Upper lobe of right lung (tissue), 1 donor: Measurements from ENCODE around the gene CCDC127. TPM values are rescaled to one million over a fixed set of nuclear protein-coding genes. Genes with fewer than 3 reads are reported as not detected.

Experiments used
- ATAC-seq: fragments of 200-7000 bp; cut with Tn5 transposase; one replicate; pipeline ENCODE4 v1.9.1; 2020; ENCODE audit warnings: mild to moderate bottlenecking, moderate library complexity
- DNase-seq: peaks from one replicate; pipeline ENCODE4 v3.0.0-alpha.2; 2020
- H3K27ac ChIP-seq: fragments of 200-600 bp; one replicate; pipeline ENCODE4 v1.8.0; 2022
- H3K27me3 ChIP-seq: fragments of 200-600 bp; one replicate; pipeline ENCODE4 v1.8.0; 2022; ENCODE audit warnings: mild to moderate bottlenecking
- H3K36me3 ChIP-seq: fragments of 200-600 bp; one replicate; pipeline ENCODE4 v1.8.0; 2022
- H3K4me1 ChIP-seq: fragments of 200-600 bp; one replicate; pipeline ENCODE4 v1.8.0; 2022
- H3K4me3 ChIP-seq: fragments of 200-600 bp; one replicate; pipeline ENCODE4 v1.8.0; 2022; ENCODE audit warnings: mild to moderate bottlenecking
- H3K9me3 ChIP-seq: fragments of 200-600 bp; one replicate; pipeline ENCODE4 v1.8.0; 2022
- CTCF ChIP-seq: fragments of 200-600 bp; IDR thresholded peaks from one replicate; pipeline ENCODE4 v1.8.0; 2022; ENCODE audit warnings: antibody characterized with exemption
- intact Hi-C: fragments of 100-400 bp; cut with DNase I; formaldehyde crosslinking; loops from one replicate; pipeline ENCODE4 v1.11.0; 2022
- total RNA-seq: library from RNA; stranded (reverse); fragmentation: NEBNext Ultra II Directional; extraction: Animal tissue kit (Norgen Biotek cat#: 25700); gene quantifications from one replicate; pipeline ENCODE4 v1.2.1, GENCODE V29; 2021
- donor health status: DM: no; HTN: yes; CAD: no; lungs with severe emphysema.

CCDC127 gene
- total RNA-seq, 1 donor from 2014 or later = 5.5 TPM

DNA sequence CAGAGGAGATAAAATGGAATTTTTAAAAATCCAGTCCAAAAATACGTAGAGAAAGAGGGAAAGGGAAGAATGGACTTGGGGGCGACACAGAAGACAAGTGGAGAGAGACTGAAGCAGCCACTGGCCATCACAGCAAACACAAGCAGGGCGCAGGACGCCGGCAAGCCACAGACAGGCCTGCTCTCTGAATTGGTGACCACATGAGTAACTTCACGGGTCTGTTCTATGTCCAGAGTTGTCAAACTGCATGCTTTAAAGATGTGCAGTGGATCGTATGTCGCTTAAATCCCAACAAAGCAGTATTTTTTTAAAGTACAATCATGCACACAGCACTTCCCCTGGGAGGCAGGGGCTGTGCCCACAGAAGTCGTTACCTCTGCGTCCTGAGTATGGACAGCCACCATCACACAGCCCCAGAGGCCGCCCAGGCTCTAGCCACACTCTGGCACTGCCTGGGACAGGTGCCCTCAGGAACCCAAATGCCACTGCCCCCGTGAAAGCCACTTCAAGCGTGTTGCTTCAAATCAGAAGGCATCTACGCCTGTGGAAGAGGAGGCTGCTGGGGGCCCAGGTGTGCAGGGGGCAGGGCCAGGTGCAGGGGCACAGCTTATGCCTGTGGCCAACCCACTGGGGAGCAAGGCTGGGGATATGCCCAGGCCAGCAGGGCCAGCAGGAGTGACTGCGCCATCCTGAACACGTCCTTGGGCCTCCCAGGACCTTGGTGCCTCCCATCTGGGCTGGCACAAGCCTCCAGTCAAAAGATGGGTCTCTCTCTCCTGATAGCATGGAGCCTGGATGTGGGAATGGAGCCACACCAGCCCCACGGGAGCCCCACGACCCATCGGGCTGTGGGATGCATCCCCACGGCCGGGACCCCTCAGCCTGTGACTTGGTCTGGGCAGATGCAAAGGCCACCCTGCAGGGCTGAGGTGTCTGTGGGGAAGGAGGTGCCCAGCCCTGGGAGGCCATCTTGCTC lies 32.6 kb downstream of the CCDC127 start:
- intact Hi-C loops = no loop called here
- Histone ChIP-seq H3K27ac (no peak overlapping the region), H3K9me3 (no peaks in the 10 kb centered on the region), H3K4me1 (peaks cover 6% of the 10 kb centered on the region), H3K4me3 (no peak overlapping the region), H3K27me3 (no peaks in the 10 kb centered on the region), H3K36me3 (no peaks in the 10 kb centered on the region)
- no peak for ATAC-seq
- TF ChIP-seq CTCF = no peak
- no peak for DNase-seq

DNA sequence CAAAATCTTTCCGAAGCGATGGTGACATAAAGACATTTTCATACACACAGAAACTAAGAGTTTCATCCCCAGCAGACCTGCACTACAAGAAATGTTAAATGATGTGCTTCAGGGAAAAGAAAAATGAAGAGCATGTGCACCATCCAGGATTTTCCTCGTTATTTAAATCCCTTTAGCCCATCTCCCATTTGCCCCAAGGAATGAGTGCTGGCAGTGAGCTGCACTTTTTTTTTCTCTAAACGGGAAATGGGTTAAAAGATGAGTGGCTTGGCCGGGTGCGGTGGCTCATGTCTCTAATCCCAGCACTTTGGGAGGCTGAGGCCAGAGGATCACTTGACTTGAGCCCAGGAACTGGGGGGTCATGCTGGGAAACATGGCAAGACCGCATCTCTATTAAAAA lies 33.5 kb downstream of the CCDC127 start:
- no peak overlapping the region for H3K4me3 ChIP-seq
- H3K27ac ChIP-seq = no peak overlapping the region
- ATAC-seq = no peak
- intact Hi-C loops = no loop called here
- no peak for TF ChIP-seq CTCF
- no peak for DNase-seq
- no peaks in the 10 kb centered on the region for H3K9me3 ChIP-seq
- H3K36me3 ChIP-seq = no peaks in the 10 kb centered on the region
- peaks cover 6% of the 10 kb centered on the region for H3K4me1 ChIP-seq
- no peaks in the 10 kb centered on the region for H3K27me3 ChIP-seq

DNA sequence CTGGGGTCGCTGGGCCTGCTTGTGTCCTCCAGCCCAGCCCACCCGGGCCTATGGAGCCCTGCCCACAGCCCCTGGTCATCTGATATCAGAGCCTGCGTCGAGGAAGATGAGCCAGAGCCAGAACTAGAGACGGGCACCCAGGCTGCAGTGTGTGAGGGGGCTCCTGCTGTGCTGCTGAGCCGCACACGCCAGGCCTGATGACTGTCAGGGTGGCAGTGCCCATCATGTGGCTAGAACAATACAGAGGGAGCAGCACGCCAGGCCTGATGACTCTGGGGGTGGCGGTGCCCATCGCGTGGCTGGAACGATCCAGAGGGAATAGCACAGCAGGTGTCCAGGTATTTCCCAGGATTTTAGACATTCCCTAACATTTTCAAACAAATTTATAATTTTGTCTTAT lies 35.8 kb downstream of the CCDC127 start:
- ATAC-seq = no peak
- intact Hi-C loops = no loop called here

DNA sequence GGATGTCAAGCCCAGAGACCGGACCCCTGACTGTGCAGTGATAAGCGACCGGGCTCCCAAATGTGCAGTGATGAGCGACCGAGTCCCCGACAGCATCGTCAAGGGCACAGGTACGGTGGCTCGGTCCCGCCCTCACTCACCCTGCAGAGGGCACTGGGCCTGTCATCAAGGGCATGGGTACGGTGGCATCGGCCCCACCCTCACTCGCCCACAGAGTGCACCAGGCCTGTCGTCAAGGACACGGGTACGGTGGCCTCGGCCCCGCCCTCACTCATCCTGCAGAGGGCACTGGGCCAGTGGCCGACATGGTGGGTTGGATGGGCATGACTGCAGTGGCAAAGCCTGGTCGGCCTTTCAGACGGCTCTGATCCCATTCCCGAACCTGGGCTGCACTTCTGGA lies 36.4 kb downstream of the CCDC127 start:
- no peak for TF ChIP-seq CTCF
- Histone ChIP-seq H3K4me3 (no peak overlapping the region), H3K36me3 (no peaks in the 10 kb centered on the region), H3K27me3 (no peaks in the 10 kb centered on the region), H3K4me1 (peaks cover 6% of the 10 kb centered on the region), H3K27ac (no peak overlapping the region), H3K9me3 (no peaks in the 10 kb centered on the region)
- ATAC-seq (peak; percentile 14), DNase-seq (no peak)
- intact Hi-C loops = no loop called here

More for the DNA sequence above, 35.8 kb downstream of the CCDC127 start:
- Histone ChIP-seq H3K27me3 (no peaks in the 10 kb centered on the region), H3K27ac (no peak overlapping the region), H3K4me3 (no peak overlapping the region), H3K36me3 (no peaks in the 10 kb centered on the region), H3K4me1 (peaks cover 6% of the 10 kb centered on the region), H3K9me3 (no peaks in the 10 kb centered on the region)
- DNase-seq = no peak
- no peak for TF ChIP-seq CTCF

GRCh38 chr5:181160-181559 lies 36.8 kb downstream of the CCDC127 start:
- no peak overlapping the region for H3K27ac ChIP-seq
- H3K4me3 ChIP-seq = no peak overlapping the region
- intact Hi-C loops = no loop called here
- DNase-seq (no peak), ATAC-seq (no peak)
- peaks cover 6% of the 10 kb centered on the region for H3K4me1 ChIP-seq
- no peaks in the 10 kb centered on the region for H3K27me3 ChIP-seq
- TF ChIP-seq CTCF = no peak
- H3K36me3 ChIP-seq = no peaks in the 10 kb centered on the region
- no peaks in the 10 kb centered on the region for H3K9me3 ChIP-seq
